ENCODE results near the gene GSTM5. TPM values are rescaled to one million over a fixed set of nuclear protein-coding genes. Genes with fewer than 3 reads are reported as not detected.
A peak's percentile ranks its signal among the peaks of the same experiment; 100 is the strongest.

GSTM5 gene
- total RNA-seq, 1 donor from 2014 or later: 27.9 TPM

DNA sequence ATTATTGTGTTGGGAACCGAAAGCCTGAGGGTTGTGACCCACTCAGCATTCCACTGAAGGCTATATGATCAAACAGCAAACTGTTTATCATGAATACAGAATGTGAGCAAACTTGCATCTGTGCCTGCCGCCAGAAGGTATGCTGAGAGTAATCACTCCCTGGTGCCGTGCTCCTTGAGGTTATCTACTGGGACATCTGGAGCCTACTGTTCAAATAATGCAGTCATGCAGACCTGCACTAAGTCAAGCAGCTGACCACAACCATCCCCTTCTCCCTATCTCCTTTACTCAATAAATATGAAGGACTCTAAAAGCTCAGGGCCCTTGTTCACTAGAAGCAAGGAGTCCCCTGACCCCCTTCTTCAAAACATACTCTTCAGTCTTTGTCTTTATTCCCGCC lies 13.5 kb downstream of the GSTM5 start:
- H3K4me3 Mint-ChIP-seq (ENCODE audit: unreplicated experiment): peak overlapping the region; percentile 27
- peaks cover 5% of the 10 kb centered on the region for H3K9me3 Mint-ChIP-seq (ENCODE audit: unreplicated experiment)
- TF ChIP-seq CTCF (IDR thresholded peaks at IDR 0.05; ENCODE audit: unreplicated experiment): no peak
- DNase-seq (ENCODE audit: low spot score): no peak
- H3K4me1 Mint-ChIP-seq (ENCODE audit: unreplicated experiment): peaks cover 6% of the 10 kb centered on the region
- no peak overlapping the region for H3K27ac Mint-ChIP-seq (ENCODE audit: unreplicated experiment)
- peaks cover 3% of the 10 kb centered on the region for H3K27me3 Mint-ChIP-seq (ENCODE audit: unreplicated experiment)
- peaks cover 12% of the 10 kb centered on the region for H3K36me3 Mint-ChIP-seq (ENCODE audit: low read depth, unreplicated experiment)

DNA sequence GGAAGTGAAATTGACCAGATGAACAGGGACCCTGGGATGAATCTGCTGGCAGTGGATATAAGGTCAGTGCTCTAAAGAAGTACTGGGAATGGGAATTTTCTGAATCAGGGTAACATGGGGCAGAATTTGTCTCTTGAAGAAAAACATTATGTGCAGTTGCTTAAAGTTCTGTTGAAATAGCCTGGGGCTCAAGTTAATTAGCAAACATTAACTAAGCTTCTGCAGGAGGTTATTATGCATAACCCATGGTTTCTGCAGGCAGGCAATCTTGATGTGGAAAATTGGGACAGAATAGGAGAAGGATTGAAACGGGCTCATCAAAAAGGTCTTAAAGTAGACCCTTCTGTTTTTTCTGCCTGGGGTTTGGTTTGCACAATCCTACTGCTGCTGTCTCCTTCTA lies 14.0 kb downstream of the GSTM5 start:
- peaks cover 12% of the 10 kb centered on the region for H3K36me3 Mint-ChIP-seq (ENCODE audit: low read depth, unreplicated experiment)
- H3K4me3 Mint-ChIP-seq (ENCODE audit: unreplicated experiment): peak overlapping the region; percentile 27
- TF ChIP-seq CTCF (IDR thresholded peaks at IDR 0.05; ENCODE audit: unreplicated experiment): no peak
- no peak overlapping the region for H3K27ac Mint-ChIP-seq (ENCODE audit: unreplicated experiment)
- H3K27me3 Mint-ChIP-seq (ENCODE audit: unreplicated experiment): peaks cover 3% of the 10 kb centered on the region
- no peak for DNase-seq (ENCODE audit: low spot score)
- peaks cover 5% of the 10 kb centered on the region for H3K9me3 Mint-ChIP-seq (ENCODE audit: unreplicated experiment)
- H3K4me1 Mint-ChIP-seq (ENCODE audit: unreplicated experiment): peaks cover 6% of the 10 kb centered on the region

DNA sequence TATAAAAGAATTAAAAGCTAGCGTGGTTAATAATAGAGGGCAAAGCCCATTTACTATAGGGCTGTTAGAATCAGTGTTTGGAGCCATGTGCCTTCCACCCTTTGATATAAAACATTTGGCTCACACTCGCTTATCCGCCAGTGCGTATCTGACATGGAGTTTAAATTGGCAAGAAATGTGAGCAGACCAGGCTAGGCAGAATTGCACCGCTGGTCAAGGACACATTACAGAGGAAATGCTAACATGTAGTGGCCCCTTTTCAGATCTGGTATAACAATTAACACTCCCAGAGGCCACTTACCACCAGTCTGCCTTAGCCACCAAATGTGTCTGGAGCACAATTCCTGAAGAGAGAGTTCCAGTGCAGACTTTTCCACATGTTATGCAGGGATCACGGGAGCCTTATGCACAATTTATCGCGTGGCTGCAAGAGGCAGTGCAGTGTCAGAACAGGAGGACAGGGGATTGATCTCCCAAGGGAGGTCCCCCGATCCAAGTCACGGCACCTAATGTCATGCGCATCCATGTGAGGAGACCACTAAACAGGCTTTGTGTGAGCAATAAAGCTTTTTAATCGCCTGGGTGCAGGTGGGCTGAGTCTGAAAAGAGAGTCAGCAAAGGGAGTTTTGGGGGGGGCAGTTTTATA lies 14.8 kb downstream of the GSTM5 start:
- no peak for TF ChIP-seq CTCF (IDR thresholded peaks at IDR 0.05; ENCODE audit: unreplicated experiment)
- no peak for DNase-seq (ENCODE audit: low spot score)
- Mint-ChIP-seq H3K4me1 (ENCODE audit: unreplicated experiment) (peaks cover 6% of the 10 kb centered on the region), H3K27ac (ENCODE audit: unreplicated experiment) (no peak overlapping the region), H3K36me3 (ENCODE audit: low read depth, unreplicated experiment) (peaks cover 12% of the 10 kb centered on the region), H3K4me3 (ENCODE audit: unreplicated experiment) (no peak overlapping the region), H3K27me3 (ENCODE audit: unreplicated experiment) (peaks cover 3% of the 10 kb centered on the region), H3K9me3 (ENCODE audit: unreplicated experiment) (peaks cover 5% of the 10 kb centered on the region)

GRCh38 chr1:109728870-109729269 lies 16.8 kb downstream of the GSTM5 start:
- peaks cover 3% of the 10 kb centered on the region for H3K27me3 Mint-ChIP-seq (ENCODE audit: unreplicated experiment)
- H3K27ac Mint-ChIP-seq (ENCODE audit: unreplicated experiment): no peak overlapping the region
- TF ChIP-seq CTCF (IDR thresholded peaks at IDR 0.05; ENCODE audit: unreplicated experiment): no peak
- peaks cover 5% of the 10 kb centered on the region for H3K9me3 Mint-ChIP-seq (ENCODE audit: unreplicated experiment)
- no peak overlapping the region for H3K4me3 Mint-ChIP-seq (ENCODE audit: unreplicated experiment)
- peaks cover 6% of the 10 kb centered on the region for H3K4me1 Mint-ChIP-seq (ENCODE audit: unreplicated experiment)
- no peak for DNase-seq (ENCODE audit: low spot score)
- peaks cover 16% of the 10 kb centered on the region for H3K36me3 Mint-ChIP-seq (ENCODE audit: low read depth, unreplicated experiment)

DNA sequence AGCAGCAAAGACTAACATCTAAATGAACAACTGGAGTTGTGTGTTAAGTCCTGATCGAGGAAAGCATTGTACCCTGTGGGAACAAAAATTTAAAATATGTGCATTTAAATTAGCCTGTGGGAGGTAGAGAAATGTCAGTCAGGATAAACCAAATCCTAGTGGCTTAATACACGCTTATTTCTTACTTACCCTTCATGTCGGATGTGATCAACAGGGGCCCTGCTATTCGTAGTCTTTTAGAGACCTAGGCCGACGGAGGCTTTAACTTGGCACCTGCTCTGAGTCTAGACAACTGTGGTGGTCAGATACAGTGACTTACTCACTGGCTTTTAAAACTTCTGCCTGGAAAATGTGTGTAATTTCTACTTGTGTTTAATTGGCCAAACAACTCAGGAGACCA lies 18.6 kb downstream of the GSTM5 start:
- Mint-ChIP-seq H3K36me3 (ENCODE audit: low read depth, unreplicated experiment) (peaks cover 18% of the 10 kb centered on the region), H3K27ac (ENCODE audit: unreplicated experiment) (no peak overlapping the region), H3K4me1 (ENCODE audit: unreplicated experiment) (peaks cover 6% of the 10 kb centered on the region), H3K4me3 (ENCODE audit: unreplicated experiment) (no peak overlapping the region), H3K27me3 (ENCODE audit: unreplicated experiment) (peaks cover 4% of the 10 kb centered on the region), H3K9me3 (ENCODE audit: unreplicated experiment) (peaks cover 5% of the 10 kb centered on the region)
- no peak for DNase-seq (ENCODE audit: low spot score)
- TF ChIP-seq CTCF (IDR thresholded peaks at IDR 0.05; ENCODE audit: unreplicated experiment): no peak

Data from endothelial cell (in vitro differentiated cells).